ENCODE results near the gene HERPUD1.

DNA sequence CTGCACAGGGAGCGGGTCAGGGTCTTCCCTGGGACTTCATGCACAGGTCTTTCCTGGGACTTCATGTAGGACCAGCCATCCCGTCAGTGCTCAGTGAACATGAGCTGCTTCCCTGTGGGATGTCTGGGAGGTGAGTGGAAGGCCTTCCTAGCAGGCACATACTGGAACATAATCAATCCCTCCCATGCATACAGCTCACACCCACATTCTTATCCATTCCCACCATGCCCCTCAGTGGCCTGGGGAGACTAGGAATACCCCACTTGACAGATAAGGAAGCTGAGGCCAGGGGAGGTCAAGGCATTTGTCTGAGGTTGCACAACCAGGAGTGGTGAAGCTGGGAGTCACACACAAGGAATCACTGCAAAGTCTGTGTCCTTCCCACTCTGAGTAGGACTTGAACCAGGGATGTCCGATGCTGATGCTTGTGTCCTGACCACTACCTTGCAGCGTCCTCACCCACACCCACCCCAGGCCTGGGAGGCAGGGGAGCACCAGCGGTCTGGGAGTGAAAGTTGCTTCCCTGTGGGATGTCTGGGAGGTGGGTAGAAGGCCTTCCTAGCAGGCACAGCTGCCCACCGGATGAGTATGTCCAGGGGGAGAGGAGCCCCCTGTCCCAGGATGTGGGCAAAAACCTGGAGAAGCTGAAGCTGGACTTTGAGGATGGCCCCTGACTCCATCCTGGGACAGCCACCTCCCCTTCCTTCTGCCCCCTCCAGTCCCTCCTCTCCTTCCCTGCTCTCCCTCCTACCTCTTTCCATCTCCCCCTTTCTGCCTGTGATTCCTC is 56.4 kb downstream of the HERPUD1 start:
- TF ChIP-seq, protein P1, sequence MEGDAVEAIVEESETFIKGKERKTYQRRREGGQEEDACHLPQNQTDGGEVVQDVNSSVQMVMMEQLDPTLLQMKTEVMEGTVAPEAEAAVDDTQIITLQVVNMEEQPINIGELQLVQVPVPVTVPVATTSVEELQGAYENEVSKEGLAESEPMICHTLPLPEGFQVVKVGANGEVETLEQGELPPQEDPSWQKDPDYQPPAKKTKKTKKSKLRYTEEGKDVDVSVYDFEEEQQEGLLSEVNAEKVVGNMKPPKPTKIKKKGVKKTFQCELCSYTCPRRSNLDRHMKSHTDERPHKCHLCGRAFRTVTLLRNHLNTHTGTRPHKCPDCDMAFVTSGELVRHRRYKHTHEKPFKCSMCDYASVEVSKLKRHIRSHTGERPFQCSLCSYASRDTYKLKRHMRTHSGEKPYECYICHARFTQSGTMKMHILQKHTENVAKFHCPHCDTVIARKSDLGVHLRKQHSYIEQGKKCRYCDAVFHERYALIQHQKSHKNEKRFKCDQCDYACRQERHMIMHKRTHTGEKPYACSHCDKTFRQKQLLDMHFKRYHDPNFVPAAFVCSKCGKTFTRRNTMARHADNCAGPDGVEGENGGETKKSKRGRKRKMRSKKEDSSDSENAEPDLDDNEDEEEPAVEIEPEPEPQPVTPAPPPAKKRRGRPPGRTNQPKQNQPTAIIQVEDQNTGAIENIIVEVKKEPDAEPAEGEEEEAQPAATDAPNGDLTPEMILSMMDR (IDR thresholded peaks at IDR 0.05) = no peak
- TF ChIP-seq EZH2 (IDR thresholded peaks at IDR 0.05) (no peak), EZH2phosphoT487 (IDR thresholded peaks at IDR 0.05) (no peak)

All from neural progenitor cell (in vitro differentiated cells).